Left forelimb (tissue), 1 donor: ENCODE results near the gene USP53.
A peak's percentile ranks its signal among the peaks of the same experiment; 100 is the strongest.
"Not testable (repeated sequence)": the region's sequence is repeated elsewhere in the genome, so short reads cannot be mapped to it uniquely, and the experiment has no call there.

Experiments
- DNase-seq: peaks from one replicate; pipeline ENCODE4 v3.0.0-alpha.2; 2018; ENCODE audit warnings: low spot score

USP53 gene

GRCh38 chr4:119212234-119212963 lies at the start of gene USP53:
Gene USP53, plus strand, starts transcription at chr4:119212713. Its CDS starts 27,047 bp downstream, at chr4:119239760.
- DNase-seq = peak; percentile 94

- DNase-seq = no peak
Measured at GRCh38 chr4:119165767-119166166, 46.7 kb upstream of the USP53 start.

- DNase-seq = no peak
Measured at GRCh38 chr4:119170195-119170594, 42.3 kb upstream of the USP53 start.

GRCh38 chr4:119172223-119172622 lies 40.3 kb upstream of the USP53 start:
- no peak for DNase-seq

- DNase-seq = not testable (repeated sequence)
Measured at GRCh38 chr4:119173729-119174361, 38.7 kb upstream of the USP53 start.

- no peak for DNase-seq
Measured at GRCh38 chr4:119179011-119179410, 33.5 kb upstream of the USP53 start.

- no peak for DNase-seq
Measured at GRCh38 chr4:119184128-119184527, 28.4 kb upstream of the USP53 start.

GRCh38 chr4:119189638-119190037 lies 22.9 kb upstream of the USP53 start:
- DNase-seq = no peak

- no peak for DNase-seq
Measured at GRCh38 chr4:119190354-119190753, 22.2 kb upstream of the USP53 start.

- DNase-seq = no peak
Measured at GRCh38 chr4:119191505-119191904, 21.0 kb upstream of the USP53 start.

GRCh38 chr4:119197772-119198212 lies 14.7 kb upstream of the USP53 start:
- no peak for DNase-seq

- DNase-seq = no peak
Measured at GRCh38 chr4:119204916-119205315, 7.6 kb upstream of the USP53 start.

- no peak for DNase-seq
Measured at GRCh38 chr4:119205690-119206089, 6.8 kb upstream of the USP53 start.

- DNase-seq = no peak
Measured at GRCh38 chr4:119206178-119206577, 6.3 kb upstream of the USP53 start.

GRCh38 chr4:119207051-119207450 lies 5.5 kb upstream of the USP53 start:
- no peak for DNase-seq

GRCh38 chr4:119209077-119209476 lies 3.4 kb upstream of the USP53 start:
- DNase-seq = no peak

- no peak for DNase-seq
Measured at GRCh38 chr4:119209586-119209985, 2.9 kb upstream of the USP53 start.

- no peak for DNase-seq
Measured at GRCh38 chr4:119210775-119211174, 1.7 kb upstream of the USP53 start.

- no peak for DNase-seq
Measured at GRCh38 chr4:119211867-119212233, 663 bp upstream of the USP53 start.

- DNase-seq = peak; percentile 82
Measured at GRCh38 chr4:119212964-119213606, 572 bp downstream of the USP53 start.

GRCh38 chr4:119218093-119218492 lies 5.6 kb downstream of the USP53 start:
- no peak for DNase-seq

- no peak for DNase-seq
Measured at GRCh38 chr4:119221412-119221811, 8.9 kb downstream of the USP53 start.

- DNase-seq = no peak
Measured at GRCh38 chr4:119227690-119228089, 15.2 kb downstream of the USP53 start.
